HG03575 (cell line): ENCODE data around the gene INO80D.
"Not testable (repeated sequence)": the region's sequence is repeated elsewhere in the genome, so short reads cannot be mapped to it uniquely, and the experiment has no call there.

Experiments
- ATAC-seq: cut with Tn5 transposase; IDR thresholded peaks from one replicate; pipeline ENCODE4 v1.9.1; 2021; ENCODE audit not compliant: unreplicated experiment, insufficient number of reproducible peaks, low FRiP score; ENCODE audit errors: extremely low read depth

The INO80D gene

GRCh38 chr2:206085742-206086445, at the start of gene INO80D:
INO80D (minus strand) TSS chr2:206086174; CDS start chr2:206063016, 23,158 bp downstream.
- ATAC-seq, result peak; percentile 58

GRCh38 chr2:206127656-206128055, 41.7 kb upstream of the INO80D start:
- no peak for ATAC-seq

- no peak for ATAC-seq
Measured at GRCh38 chr2:206125901-206126300, 39.9 kb upstream of the INO80D start.

- ATAC-seq, result not testable (repeated sequence)
Measured at GRCh38 chr2:206122569-206122968, 36.6 kb upstream of the INO80D start.

GRCh38 chr2:206116278-206116677, 30.3 kb upstream of the INO80D start:
- ATAC-seq, result no peak

- no peak for ATAC-seq
Measured at GRCh38 chr2:206115026-206115578, 29.1 kb upstream of the INO80D start.

GRCh38 chr2:206112846-206113547, 27.0 kb upstream of the INO80D start:
- no peak for ATAC-seq

- ATAC-seq, result no peak
Measured at GRCh38 chr2:206112108-206112507, 26.1 kb upstream of the INO80D start.

GRCh38 chr2:206108713-206109112, 22.7 kb upstream of the INO80D start:
- no peak for ATAC-seq

GRCh38 chr2:206105541-206105940, 19.6 kb upstream of the INO80D start:
- ATAC-seq, result no peak

GRCh38 chr2:206105038-206105437, 19.1 kb upstream of the INO80D start:
- no peak for ATAC-seq

- ATAC-seq, result not testable (repeated sequence)
Measured at GRCh38 chr2:206098872-206099271, 12.9 kb upstream of the INO80D start.

- no peak for ATAC-seq
Measured at GRCh38 chr2:206098471-206098870, 12.5 kb upstream of the INO80D start.

GRCh38 chr2:206096876-206097275, 10.9 kb upstream of the INO80D start:
- no peak for ATAC-seq

- no peak for ATAC-seq
Measured at GRCh38 chr2:206095536-206096332, 9.8 kb upstream of the INO80D start.

GRCh38 chr2:206092297-206092696, 6.3 kb upstream of the INO80D start:
- ATAC-seq, result no peak

GRCh38 chr2:206088248-206088647, 2.3 kb upstream of the INO80D start:
- ATAC-seq, result no peak

- no peak for ATAC-seq
Measured at GRCh38 chr2:206086716-206087350, 859 bp upstream of the INO80D start.
